WTC11 (cell line): ENCODE measurements around the gene NPC2.

Source experiments
- CBFB ChIP-seq: sonication (generic); formaldehyde crosslinking; IDR thresholded peaks from 2 replicates; pipeline ENCODE4 v1.8.1; 2022; ENCODE audit warnings: mild to moderate bottlenecking, low read depth, missing genetic modification reagents
- CREB1 ChIP-seq: sonication (generic); formaldehyde crosslinking; IDR thresholded peaks from 2 replicates; pipeline ENCODE4 v1.8.0; 2023; ENCODE audit warnings: mild to moderate bottlenecking, missing genetic modification reagents
- JUN ChIP-seq: sonication (generic); formaldehyde crosslinking; IDR thresholded peaks from 2 replicates; pipeline ENCODE4 v1.8.0; 2023; ENCODE audit warnings: mild to moderate bottlenecking, missing genetic modification reagents
- NFYB ChIP-seq: sonication (generic); formaldehyde crosslinking; conservative IDR thresholded peaks from 2 replicates; pipeline ENCODE4 v1.8.0; 2022; ENCODE audit warnings: low read depth, missing genetic modification reagents
- NR2C2 ChIP-seq: sonication (generic); formaldehyde crosslinking; IDR thresholded peaks from 2 replicates; pipeline ENCODE4 v1.8.0; 2022; ENCODE audit warnings: mild to moderate bottlenecking, missing genetic modification reagents
- NR3C1 ChIP-seq: sonication (generic); formaldehyde crosslinking; conservative IDR thresholded peaks from 2 replicates; pipeline ENCODE4 v1.8.1; 2023; ENCODE audit warnings: low read depth, mild to moderate bottlenecking, missing genetic modification reagents
- SMAD4 ChIP-seq: sonication (generic); formaldehyde crosslinking; IDR thresholded peaks from 2 replicates; pipeline ENCODE4 v1.8.0; 2022; ENCODE audit warnings: mild to moderate bottlenecking, missing genetic modification reagents
- SP1 ChIP-seq: sonication (generic); formaldehyde crosslinking; conservative IDR thresholded peaks from 2 replicates; pipeline ENCODE4 v1.8.1; 2022; ENCODE audit warnings: missing genetic modification reagents
- TEAD4 ChIP-seq: sonication (generic); formaldehyde crosslinking; IDR thresholded peaks from 2 replicates; pipeline ENCODE4 v1.8.0; 2022; ENCODE audit warnings: mild to moderate bottlenecking, missing genetic modification reagents
- TF ChIP-seq, protein P1 (sequence below): sonication (generic); formaldehyde crosslinking; IDR thresholded peaks from 2 replicates; pipeline ENCODE4 v1.8.1; 2023; ENCODE audit warnings: mild to moderate bottlenecking, missing genetic modification reagents, moderate library complexity
- TF ChIP-seq, protein P2 (sequence below): fragments of 200-600 bp; IDR thresholded peaks from 2 replicates; pipeline ENCODE4 v1.8.0; 2022; ENCODE audit warnings: antibody characterized with exemption
- TF ChIP-seq, protein P3 (sequence below): sonication (generic); formaldehyde crosslinking; IDR thresholded peaks from 2 replicates; pipeline ENCODE4 v1.8.1; 2023; ENCODE audit warnings: mild to moderate bottlenecking, missing genetic modification reagents, moderate library complexity
- TF ChIP-seq, protein P4 (sequence below): sonication (generic); formaldehyde crosslinking; conservative IDR thresholded peaks from 2 replicates; pipeline ENCODE4 v1.8.1; 2022; ENCODE audit warnings: mild to moderate bottlenecking, missing genetic modification reagents

DNA sequence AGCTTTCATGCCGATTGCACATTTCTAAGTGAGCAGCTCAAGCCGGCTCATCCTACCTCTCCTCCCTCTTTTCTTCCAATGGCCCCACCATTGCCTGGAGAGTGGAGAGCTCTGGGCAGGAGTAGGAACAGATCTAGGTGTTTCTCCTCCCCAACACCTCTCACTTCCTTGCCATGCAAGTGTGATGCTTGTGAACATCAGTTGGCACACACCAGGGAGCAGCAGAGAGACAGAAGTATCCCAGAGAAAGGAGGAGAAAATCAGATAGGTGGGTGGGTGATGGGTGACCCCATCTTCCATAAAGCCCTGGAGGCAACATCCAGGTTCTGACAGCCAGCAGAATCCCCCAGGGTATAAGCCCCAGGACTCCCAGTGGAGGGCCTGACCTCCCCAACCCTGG, 27.8 kb downstream of the NPC2 start:
- TF ChIP-seq, protein P1, sequence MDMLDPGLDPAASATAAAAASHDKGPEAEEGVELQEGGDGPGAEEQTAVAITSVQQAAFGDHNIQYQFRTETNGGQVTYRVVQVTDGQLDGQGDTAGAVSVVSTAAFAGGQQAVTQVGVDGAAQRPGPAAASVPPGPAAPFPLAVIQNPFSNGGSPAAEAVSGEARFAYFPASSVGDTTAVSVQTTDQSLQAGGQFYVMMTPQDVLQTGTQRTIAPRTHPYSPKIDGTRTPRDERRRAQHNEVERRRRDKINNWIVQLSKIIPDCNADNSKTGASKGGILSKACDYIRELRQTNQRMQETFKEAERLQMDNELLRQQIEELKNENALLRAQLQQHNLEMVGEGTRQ, result no peak
- no peak for TF ChIP-seq JUN
- no peak for TF ChIP-seq NR3C1 (CRISPR knock-in tag)
- TF ChIP-seq, protein P2, sequence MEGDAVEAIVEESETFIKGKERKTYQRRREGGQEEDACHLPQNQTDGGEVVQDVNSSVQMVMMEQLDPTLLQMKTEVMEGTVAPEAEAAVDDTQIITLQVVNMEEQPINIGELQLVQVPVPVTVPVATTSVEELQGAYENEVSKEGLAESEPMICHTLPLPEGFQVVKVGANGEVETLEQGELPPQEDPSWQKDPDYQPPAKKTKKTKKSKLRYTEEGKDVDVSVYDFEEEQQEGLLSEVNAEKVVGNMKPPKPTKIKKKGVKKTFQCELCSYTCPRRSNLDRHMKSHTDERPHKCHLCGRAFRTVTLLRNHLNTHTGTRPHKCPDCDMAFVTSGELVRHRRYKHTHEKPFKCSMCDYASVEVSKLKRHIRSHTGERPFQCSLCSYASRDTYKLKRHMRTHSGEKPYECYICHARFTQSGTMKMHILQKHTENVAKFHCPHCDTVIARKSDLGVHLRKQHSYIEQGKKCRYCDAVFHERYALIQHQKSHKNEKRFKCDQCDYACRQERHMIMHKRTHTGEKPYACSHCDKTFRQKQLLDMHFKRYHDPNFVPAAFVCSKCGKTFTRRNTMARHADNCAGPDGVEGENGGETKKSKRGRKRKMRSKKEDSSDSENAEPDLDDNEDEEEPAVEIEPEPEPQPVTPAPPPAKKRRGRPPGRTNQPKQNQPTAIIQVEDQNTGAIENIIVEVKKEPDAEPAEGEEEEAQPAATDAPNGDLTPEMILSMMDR, result no peak
- no peak for TF ChIP-seq TEAD4 (CRISPR knock-in tag)
- no peak for TF ChIP-seq SMAD4 (CRISPR knock-in tag)
- TF ChIP-seq NR2C2 (CRISPR knock-in tag), result no peak
- TF ChIP-seq, protein P3, sequence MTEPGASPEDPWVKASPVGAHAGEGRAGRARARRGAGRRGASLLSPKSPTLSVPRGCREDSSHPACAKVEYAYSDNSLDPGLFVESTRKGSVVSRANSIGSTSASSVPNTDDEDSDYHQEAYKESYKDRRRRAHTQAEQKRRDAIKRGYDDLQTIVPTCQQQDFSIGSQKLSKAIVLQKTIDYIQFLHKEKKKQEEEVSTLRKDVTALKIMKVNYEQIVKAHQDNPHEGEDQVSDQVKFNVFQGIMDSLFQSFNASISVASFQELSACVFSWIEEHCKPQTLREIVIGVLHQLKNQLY (CRISPR knock-in tag), result no peak
- no peak for TF ChIP-seq NFYB (CRISPR knock-in tag)
- TF ChIP-seq, protein P4, sequence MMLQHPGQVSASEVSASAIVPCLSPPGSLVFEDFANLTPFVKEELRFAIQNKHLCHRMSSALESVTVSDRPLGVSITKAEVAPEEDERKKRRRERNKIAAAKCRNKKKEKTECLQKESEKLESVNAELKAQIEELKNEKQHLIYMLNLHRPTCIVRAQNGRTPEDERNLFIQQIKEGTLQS (CRISPR knock-in tag), result no peak
- no peak for TF ChIP-seq SP1 (CRISPR knock-in tag)
- no peak for TF ChIP-seq CBFB (CRISPR knock-in tag)
- no peak for TF ChIP-seq CREB1 (CRISPR knock-in tag)
